SK-N-SH (cell line): ENCODE data around the gene CYP21A2. TPM values are rescaled to one million over a fixed set of nuclear protein-coding genes. Genes with fewer than 3 reads are reported as not detected.

Experiments used
- CTCF ChIA-PET: fragments of 300-600, 350-600 bp; formaldehyde crosslinking; extraction: SDS; loops from one replicate; lab custom pipeline; 2021; lab: Yijun Ruan, JAX
- POLR2A ChIA-PET: fragments of 350-600 bp; sonication (Branson Sonifier 250); formaldehyde crosslinking; extraction: SDS; loops from one replicate; lab custom pipeline; 2020; ENCODE audit warnings: antibody characterized with exemption, inconsistent platforms; lab: Yijun Ruan, JAX
- DNase-seq: peaks from one replicate; pipeline ENCODE4 v3.0.0; 2012
- H2AFZ ChIP-seq: fragments of 200-600 bp; sonication (generic); 2 replicates; pipeline ENCODE4 v1.8.1; 2016; ENCODE audit warnings: antibody characterized with exemption, mild to moderate bottlenecking, low read depth
- H3F3A ChIP-seq: fragments of 200-600 bp; sonication (generic); replicated peaks from 2 replicates; pipeline ENCODE3; 2016; ENCODE audit warnings: antibody characterized with exemption, mild to moderate bottlenecking; ENCODE audit not compliant: insufficient read depth
- H3K27ac ChIP-seq, 2 experiments: fragments of 200-500 bp in 1 of 2; fragments of 200-600 bp in 1 of 2; sonication (Bioruptor generic) in 1 of 2; sonication (generic), shearing (Covaris generic) in 1 of 2; 2 replicates each; pipeline versions ENCODE4 v1.5.1 to v1.6.1; 2014 to 2016; ENCODE audit warnings: low read depth in 2 of 2, inconsistent platforms in 1 of 2, low read length in 1 of 2, mild to moderate bottlenecking in 1 of 2, mixed read lengths in 1 of 2
- H3K27me3 ChIP-seq: fragments of 200-600 bp; sonication (generic), shearing (Covaris generic); 2 replicates; pipeline ENCODE4 v1.6.1; 2016; ENCODE audit warnings: mixed run types; ENCODE audit not compliant: insufficient read depth
- H3K36me3 ChIP-seq, 2 experiments: fragments of 200-500 bp in 1 of 2; fragments of 200-600 bp in 1 of 2; sonication (Bioruptor generic) in 1 of 2; sonication (generic) in 1 of 2; replicated peaks in 1 of 2; 2 replicates each; pipeline versions ENCODE3 to v1.5.1; 2014 to 2016; ENCODE audit warnings: low read length in 1 of 2, mild to moderate bottlenecking in 1 of 2; ENCODE audit not compliant: insufficient read depth in 2 of 2, control insufficient read depth in 1 of 2
- H3K4me1 ChIP-seq, 2 experiments: fragments of 200-500 bp in 1 of 2; fragments of 200-600 bp in 1 of 2; sonication (Bioruptor generic) in 1 of 2; sonication (generic), shearing (Covaris generic) in 1 of 2; 2 replicates each; pipeline versions ENCODE4 v1.5.1 to v1.6.1; 2014 to 2016; ENCODE audit warnings: low read depth in 1 of 2, low read length in 1 of 2, mixed run types in 1 of 2; ENCODE audit not compliant: insufficient read depth in 2 of 2, control insufficient read depth in 1 of 2
- H3K4me2 ChIP-seq: fragments of 200-600 bp; sonication (generic), shearing (Covaris generic); 2 replicates; pipeline ENCODE4 v1.6.1; 2017; ENCODE audit warnings: mixed run types
- H3K4me3 ChIP-seq, 2 experiments: fragments of 200-500 bp in 1 of 2; fragments of 200-600 bp in 1 of 2; sonication (Bioruptor generic) in 1 of 2; sonication (generic), shearing (Covaris generic) in 1 of 2; 2 replicates each; pipeline versions ENCODE4 v1.5.1 to v1.8.1; 2014 to 2016; ENCODE audit warnings: low read depth in 2 of 2, inconsistent platforms in 1 of 2, low read length in 1 of 2, mild to moderate bottlenecking in 1 of 2, mixed read lengths in 1 of 2, moderate library complexity in 1 of 2
- H3K79me2 ChIP-seq: fragments of 200-600 bp; sonication (generic); 2 replicates; pipeline ENCODE4 v1.8.1; 2017; ENCODE audit warnings: mild to moderate bottlenecking; ENCODE audit not compliant: insufficient read depth
- H3K9ac ChIP-seq: fragments of 200-600 bp; sonication (generic); 2 replicates; pipeline ENCODE4 v1.6.1; 2017; ENCODE audit warnings: mixed run types
- H3K9me2 ChIP-seq: fragments of 200-600 bp; sonication (generic); 2 replicates; pipeline ENCODE4 v1.6.1; 2017; ENCODE audit warnings: mixed run types
- H3K9me3 ChIP-seq: fragments of 200-600 bp; sonication (generic); 2 replicates; pipeline ENCODE4 v1.6.1; 2017; ENCODE audit warnings: mixed run types, mild to moderate bottlenecking, moderate library complexity
- H4K20me1 ChIP-seq: fragments of 200-600 bp; sonication (generic); 2 replicates; pipeline ENCODE4 v1.6.1; 2017; ENCODE audit warnings: mild to moderate bottlenecking, mixed run types; ENCODE audit not compliant: insufficient read depth
- EZH2phosphoT487 ChIP-seq: fragments of 200-600 bp; sonication (generic); IDR thresholded peaks from 2 replicates; pipeline ENCODE4 v1.6.1; 2017; ENCODE audit warnings: low read depth, mixed run types, mild to moderate bottlenecking, antibody characterized with exemption, moderate library complexity, borderline replicate concordance
- FOXJ3 ChIP-seq: sonication (generic); formaldehyde crosslinking; IDR thresholded peaks from 2 replicates; pipeline ENCODE4 v1.5.1; 2020; ENCODE audit warnings: mild to moderate bottlenecking, missing genetic modification reagents
- GATA2 ChIP-seq: sonication (generic); formaldehyde crosslinking; IDR thresholded peaks from 2 replicates; pipeline ENCODE4 v1.5.0; 2020; ENCODE audit warnings: mild to moderate bottlenecking, missing genetic modification reagents
- NRF1 ChIP-seq: IDR thresholded peaks from 2 replicates; pipeline ENCODE4 v1.6.1; 2012; ENCODE audit warnings: low read depth, mild to moderate bottlenecking, low read length
- RXRA ChIP-seq: IDR thresholded peaks from 2 replicates; pipeline ENCODE4 v1.4.0; 2012; ENCODE audit warnings: low read depth, mild to moderate bottlenecking, borderline replicate concordance
- SMC3 ChIP-seq: IDR thresholded peaks from 2 replicates; pipeline ENCODE4 v1.6.1; 2012; ENCODE audit warnings: low read depth, low read length, improper control_type of control experiment
- TEAD4 ChIP-seq: IDR thresholded peaks from 2 replicates; pipeline ENCODE4 v1.4.0; 2012; ENCODE audit warnings: mild to moderate bottlenecking, borderline replicate concordance; ENCODE audit not compliant: insufficient read depth
- WGBS: methylation state at CpG from one replicate; pipeline ENCODE4 v1.1.6; 2017; ENCODE audit warnings: low lambda C conversion rate; 5-methylcytosine and 5-hydroxymethylcytosine counted together
- polyA plus RNA-seq, 3 experiments: library from polyadenylated mRNA; depleted of rRNA; stranded (reverse); fragments of >200 nt; gene quantifications; 2 replicates each; pipeline ENCODE4 v1.2.3, GENCODE V29; 2012
- TF ChIP-seq, protein P1 (sequence below): IDR thresholded peaks from 2 replicates; pipeline ENCODE4; 2012
- TF ChIP-seq, protein P2 (sequence below): fragments of 150-350 bp; IDR thresholded peaks from 2 replicates; pipeline ENCODE4 v1.6.1; 2016; ENCODE audit warnings: mild to moderate bottlenecking, low read depth, low read length

Gene CYP21A2
- polyA plus RNA-seq, 1 of the 3 experiments (the other 2 are of a cell fraction), result not detected

DNA sequence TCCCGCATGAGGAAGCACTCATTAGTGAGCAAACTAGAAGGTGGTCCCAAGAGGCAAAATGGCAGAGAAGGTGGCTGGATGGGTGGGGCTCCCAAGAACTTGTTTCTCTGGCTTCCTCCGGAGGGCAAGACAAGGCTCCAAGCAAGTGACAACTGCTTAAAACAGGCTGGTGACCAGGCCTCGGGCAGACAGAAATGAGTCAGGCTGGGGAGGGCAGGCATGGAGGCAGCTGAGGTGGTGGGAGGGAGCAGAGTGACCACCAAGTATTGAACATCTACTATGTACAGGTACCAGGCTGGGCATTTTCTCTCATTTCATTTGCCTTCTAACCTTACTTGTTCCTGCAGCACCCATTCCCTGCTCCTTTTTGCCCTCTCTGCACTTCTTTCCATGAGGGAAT lies 37.6 kb downstream of the CYP21A2 start:
- Histone ChIP-seq H3K27me3 (no peaks in the 10 kb centered on the region; the same call in 1 of the 2 replicates), H2AFZ (no peak overlapping the region), H3K36me3 (no peaks in the 10 kb centered on the region), H3K9me3 (no peaks in the 10 kb centered on the region), H3K4me1 (0 out of 4 replicates have a peak, but pooled peaks cover 0 to 2% of the 10 kb centered on the region in 2 experiments), H3K9ac (no peak overlapping the region), H3K27ac (no peak overlapping the region), H4K20me1 (no peaks in the 10 kb centered on the region), H3K79me2 (no peaks in the 10 kb centered on the region), H3F3A (no peaks in the 10 kb centered on the region), H3K4me3 (no peak overlapping the region), H3K9me2 (no peaks in the 10 kb centered on the region), H3K4me2 (no peak overlapping the region)
- CTCF ChIA-PET, result interaction anchor here (0.9 to 1.5 kb wide), 4 partner anchors 10 to 19 kb away, joined by 3 read pairs; no protein-coding TSS in a partner anchor
- no peak for TF ChIP-seq FOXJ3 (CRISPR knock-in tag)
- POLR2A ChIA-PET, result no interaction called here
- no peak for DNase-seq
- WGBS, result 37% methylated on average over 3 of the region's 3 CpGs

DNA sequence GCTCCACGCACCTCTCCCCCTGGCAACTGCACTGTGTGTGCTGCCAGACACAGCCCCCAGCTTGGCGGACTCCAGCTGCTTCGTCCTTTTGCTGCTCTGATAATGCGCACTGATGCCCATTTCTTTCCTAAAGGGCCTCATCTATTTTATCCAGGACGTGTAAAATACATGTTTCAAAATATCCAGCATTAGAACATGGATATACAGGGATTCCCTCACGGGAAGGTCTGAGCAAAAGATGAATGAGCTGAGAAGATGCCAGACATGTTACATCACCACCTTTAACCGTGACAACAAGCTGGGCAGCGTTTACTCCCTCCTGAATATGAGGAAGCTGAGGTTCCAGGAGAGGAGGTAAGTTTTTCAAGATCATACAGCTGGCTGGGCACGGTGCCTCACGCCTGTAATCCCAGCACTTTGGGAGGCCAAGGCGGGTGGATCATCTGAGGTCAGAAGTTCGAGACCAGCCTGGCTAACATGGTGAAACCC lies 38.1 kb downstream of the CYP21A2 start:
- 62% methylated on average over 12 of the region's 12 CpGs for WGBS
- Histone ChIP-seq H3K27ac (no peak overlapping the region), H3K27me3 (no peaks in the 10 kb centered on the region), H3K4me3 (no peak overlapping the region), H3K9me2 (no peaks in the 10 kb centered on the region), H3K4me2 (no peak overlapping the region), H3K9ac (no peak overlapping the region), H3K9me3 (no peaks in the 10 kb centered on the region), H3K4me1 (peaks cover 0 to 6% of the 10 kb centered on the region in 2 experiments; a peak in 2 of 4 replicates), H3K79me2 (no peaks in the 10 kb centered on the region), H2AFZ (no peak overlapping the region), H3F3A (no peaks in the 10 kb centered on the region), H3K36me3 (no peaks in the 10 kb centered on the region), H4K20me1 (no peaks in the 10 kb centered on the region)
- POLR2A ChIA-PET, result no interaction called here
- TF ChIP-seq GATA2 (CRISPR knock-in tag), result no peak
- no peak for TF ChIP-seq NRF1
- no peak for TF ChIP-seq SMC3
- TF ChIP-seq EZH2phosphoT487, result no peak
- no peak for TF ChIP-seq TEAD4
- no peak for TF ChIP-seq RXRA
- TF ChIP-seq, protein P1, sequence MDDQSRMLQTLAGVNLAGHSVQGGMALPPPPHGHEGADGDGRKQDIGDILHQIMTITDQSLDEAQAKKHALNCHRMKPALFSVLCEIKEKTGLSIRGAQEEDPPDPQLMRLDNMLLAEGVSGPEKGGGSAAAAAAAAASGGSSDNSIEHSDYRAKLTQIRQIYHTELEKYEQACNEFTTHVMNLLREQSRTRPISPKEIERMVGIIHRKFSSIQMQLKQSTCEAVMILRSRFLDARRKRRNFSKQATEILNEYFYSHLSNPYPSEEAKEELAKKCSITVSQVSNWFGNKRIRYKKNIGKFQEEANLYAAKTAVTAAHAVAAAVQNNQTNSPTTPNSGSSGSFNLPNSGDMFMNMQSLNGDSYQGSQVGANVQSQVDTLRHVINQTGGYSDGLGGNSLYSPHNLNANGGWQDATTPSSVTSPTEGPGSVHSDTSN, result no peak
- no peak for DNase-seq
- CTCF ChIA-PET, result interaction anchor here (0.9 to 1.5 kb wide), 4 partner anchors 9 to 18 kb away, joined by 3 read pairs; no protein-coding TSS in a partner anchor

DNA sequence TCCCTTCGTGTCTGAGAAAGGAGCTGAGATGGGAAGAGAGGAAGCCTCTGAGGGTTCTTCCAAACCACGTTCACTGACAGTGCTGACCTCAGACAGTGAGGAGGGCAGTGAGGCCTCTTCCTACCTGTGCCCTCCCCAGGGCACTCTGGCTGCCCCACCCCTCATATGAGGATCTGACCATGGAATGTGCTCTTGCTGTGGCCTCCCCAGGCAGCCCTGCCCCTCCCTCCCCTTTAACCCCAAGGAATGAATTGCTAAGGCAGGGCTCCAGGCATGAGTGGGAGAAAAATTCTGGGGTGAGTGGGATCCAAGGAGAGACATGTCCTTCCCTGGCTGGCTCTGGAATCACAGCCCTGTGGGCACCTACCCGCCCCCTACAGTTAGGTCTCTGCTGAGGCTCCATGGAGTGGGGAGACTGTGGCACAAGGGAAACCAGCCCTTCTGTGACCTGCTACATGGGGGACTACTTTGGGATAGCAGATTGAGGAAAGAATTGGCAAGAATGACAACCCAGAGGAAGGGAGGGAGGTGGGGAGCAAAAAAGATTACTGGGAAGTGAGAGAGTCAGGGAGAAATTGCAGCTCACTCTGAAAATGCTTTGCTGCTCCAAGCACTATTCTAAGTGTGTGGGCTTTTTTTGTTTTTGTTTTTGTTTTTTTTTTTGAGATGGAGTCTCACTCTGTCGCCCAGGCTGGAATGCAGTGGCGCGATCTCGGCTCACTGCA lies 41.5 kb downstream of the CYP21A2 start:
- WGBS, result 84% methylated on average over 7 of the region's 7 CpGs
- Histone ChIP-seq H3K9me3 (no peaks in the 10 kb centered on the region), H4K20me1 (no peaks in the 10 kb centered on the region), H3K4me3 (no peak overlapping the region), H2AFZ (no peak overlapping the region), H3K4me2 (no peak overlapping the region), H3K79me2 (no peaks in the 10 kb centered on the region), H3K27ac (no peak overlapping the region), H3K9ac (no peak overlapping the region), H3K36me3 (no peaks in the 10 kb centered on the region), H3F3A (no peaks in the 10 kb centered on the region), H3K27me3 (no peaks in the 10 kb centered on the region), H3K4me1 (peaks cover 0 to 10% of the 10 kb centered on the region in 2 experiments; a peak in 2 of 4 replicates), H3K9me2 (no peaks in the 10 kb centered on the region)
- ChIA-PET CTCF (no interaction called here), POLR2A (interaction anchor here (1.1 kb wide), 1 partner anchor 10 kb away, joined by 3 read pairs; no protein-coding TSS in a partner anchor)
- DNase-seq, result no peak
- TF ChIP-seq, protein P2, sequence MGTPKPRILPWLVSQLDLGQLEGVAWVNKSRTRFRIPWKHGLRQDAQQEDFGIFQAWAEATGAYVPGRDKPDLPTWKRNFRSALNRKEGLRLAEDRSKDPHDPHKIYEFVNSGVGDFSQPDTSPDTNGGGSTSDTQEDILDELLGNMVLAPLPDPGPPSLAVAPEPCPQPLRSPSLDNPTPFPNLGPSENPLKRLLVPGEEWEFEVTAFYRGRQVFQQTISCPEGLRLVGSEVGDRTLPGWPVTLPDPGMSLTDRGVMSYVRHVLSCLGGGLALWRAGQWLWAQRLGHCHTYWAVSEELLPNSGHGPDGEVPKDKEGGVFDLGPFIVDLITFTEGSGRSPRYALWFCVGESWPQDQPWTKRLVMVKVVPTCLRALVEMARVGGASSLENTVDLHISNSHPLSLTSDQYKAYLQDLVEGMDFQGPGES, result no peak
